Endothelial cell of umbilical vein (primary cell): ENCODE measurements around the gene KCNG2. TPM values are rescaled to one million over a fixed set of nuclear protein-coding genes. Genes with fewer than 3 reads are reported as not detected.

Source experiments
- BruUV-seq: library from RNA; stranded (reverse); fragments of 400-500 nt; replicated peaks from 2 replicates; lab custom pipeline; 2021; lab: Mats Ljungman, UMichigan
- CTCF ChIA-PET: fragments of 300-600, 350-600 bp; sonication (Branson Sonifier 250); formaldehyde crosslinking; loops from one replicate; lab custom pipeline; 2021; ENCODE audit warnings: antibody characterized with exemption, inconsistent platforms; lab: Charles Lee
- POLR2A ChIA-PET: fragments of 300-600, 350-600 bp; sonication (Branson Sonifier 250); formaldehyde crosslinking; loops from one replicate; lab custom pipeline; 2021; ENCODE audit warnings: antibody characterized with exemption, inconsistent platforms; lab: Charles Lee
- DNase-seq: peaks from one replicate; pipeline ENCODE4 v3.0.0-alpha.2; 2011; ENCODE audit warnings: low read depth, low spot score
- FAIRE-seq: peaks from 2 replicates; lab custom pipeline; 2011; peaks lifted over from hg19 to GRCh38; lab: Jason Lieb, UNC
- H2AFZ ChIP-seq: 2 replicates; pipeline ENCODE4 v1.6.0; 2012; ENCODE audit warnings: low read depth, low read length, control low read depth, inconsistent platforms
- H3K27ac ChIP-seq: 2 replicates; pipeline ENCODE4 v1.5.1; 2011; ENCODE audit warnings: low read depth, mild to moderate bottlenecking, control low read depth, low read length, moderate library complexity; ENCODE audit not compliant: insufficient read depth
- H3K27me3 ChIP-seq, 2 experiments: 2 replicates each; pipeline versions ENCODE4 v1.6.0 to v1.6.1; 2011; ENCODE audit warnings: low read length in 2 of 2, mixed read lengths in 1 of 2; ENCODE audit not compliant: control insufficient read depth in 2 of 2, insufficient read depth in 2 of 2
- H3K36me3 ChIP-seq, 2 experiments: 2 replicates in 1 of 2; 3 replicates in 1 of 2; pipeline ENCODE4 v1.5.1; 2011; ENCODE audit warnings: low read length in 2 of 2, mild to moderate bottlenecking in 1 of 2, moderate library complexity in 1 of 2; ENCODE audit not compliant: control insufficient read depth in 2 of 2, insufficient read depth in 2 of 2; ENCODE audit errors: extremely low read depth in 1 of 2
- H3K4me1 ChIP-seq: 3 replicates; pipeline ENCODE4 v1.5.1; 2011; ENCODE audit warnings: mild to moderate bottlenecking, low read length; ENCODE audit not compliant: control insufficient read depth, insufficient read depth; ENCODE audit errors: extremely low read depth
- H3K4me2 ChIP-seq: 2 replicates; pipeline ENCODE4 v1.6.1; 2011; ENCODE audit warnings: low read length, control low read depth, mixed read lengths; ENCODE audit not compliant: insufficient read depth
- H3K4me3 ChIP-seq, 3 experiments: fragments of 200-600 bp in 1 of 3; sonication (generic), shearing (Covaris generic) in 1 of 3; replicated peaks in 1 of 3; 2 replicates each; pipeline ENCODE4 v1.5.1; 2011 to 2016; ENCODE audit warnings: control low read depth in 3 of 3, low read length in 3 of 3, mild to moderate bottlenecking in 2 of 3, inconsistent platforms in 1 of 3, low read depth in 1 of 3, moderate library complexity in 1 of 3; ENCODE audit not compliant: insufficient read depth in 1 of 3
- H3K79me2 ChIP-seq: 2 replicates; pipeline ENCODE4 v1.6.0; 2012; ENCODE audit warnings: low read length, inconsistent platforms; ENCODE audit not compliant: control insufficient read depth, insufficient read depth
- H3K9ac ChIP-seq: replicated peaks from 2 replicates; pipeline ENCODE3; 2011; ENCODE audit warnings: low read length, control low read depth; ENCODE audit not compliant: insufficient read depth; ENCODE audit errors: extremely low read depth
- H3K9me1 ChIP-seq: replicated peaks from 3 replicates; pipeline ENCODE4 v1.6.0; 2011; ENCODE audit warnings: mild to moderate bottlenecking, low read length; ENCODE audit not compliant: control insufficient read depth, insufficient read depth; ENCODE audit errors: extremely low read depth
- H3K9me3 ChIP-seq: replicated peaks from 2 replicates; pipeline ENCODE4 v1.5.1; 2012; ENCODE audit warnings: low read length, inconsistent platforms; ENCODE audit not compliant: control insufficient read depth, insufficient read depth
- H4K20me1 ChIP-seq: replicated peaks from 2 replicates; pipeline ENCODE3; 2011; ENCODE audit warnings: mild to moderate bottlenecking, low read length; ENCODE audit not compliant: control insufficient read depth, insufficient read depth; ENCODE audit errors: extremely low read depth
- CTCF ChIP-seq, 2 donors: IDR thresholded peaks; 1 replicate in 1 of 2; 2 replicates in 1 of 2; pipeline ENCODE4 v1.5.1; 2011; ENCODE audit warnings: low read length in 2 of 2, mild to moderate bottlenecking in 2 of 2, moderate library complexity in 2 of 2, control low read depth in 1 of 2, inconsistent platforms in 1 of 2, low read depth in 1 of 2; ENCODE audit not compliant: insufficient read depth in 1 of 2; ENCODE audit errors: extremely low read depth in 1 of 2
- EZH2 ChIP-seq: IDR thresholded peaks from 2 replicates; pipeline ENCODE4 v1.6.1; 2012; ENCODE audit warnings: borderline replicate concordance, low read depth, mild to moderate bottlenecking, moderate library complexity, low read length, inconsistent platforms; ENCODE audit not compliant: severe bottlenecking
- FOS ChIP-seq: IDR thresholded peaks from 2 replicates; pipeline ENCODE4 v1.6.1; 2011; ENCODE audit warnings: mild to moderate bottlenecking, low read length, moderate library complexity, borderline replicate concordance; ENCODE audit not compliant: insufficient read depth
- GATA2 ChIP-seq: IDR thresholded peaks from 2 replicates; pipeline ENCODE4 v1.7.0; 2011; ENCODE audit warnings: low read depth, mild to moderate bottlenecking, moderate library complexity, mixed read lengths, low read length; ENCODE audit not compliant: insufficient read length, insufficient read depth
- JUN ChIP-seq: IDR thresholded peaks from 2 replicates; pipeline ENCODE4 v1.6.1; 2011; ENCODE audit warnings: borderline replicate concordance, low read depth; ENCODE audit not compliant: insufficient read length, insufficient read depth
- MAX ChIP-seq: IDR thresholded peaks from 2 replicates; pipeline ENCODE4 v1.6.1; 2011; ENCODE audit not compliant: insufficient read depth, insufficient read length
- MYC ChIP-seq: IDR thresholded peaks from one replicate; pipeline ENCODE4 v1.6.1; 2011; ENCODE audit warnings: mild to moderate bottlenecking, low read depth, low read length
- POLR2A ChIP-seq: IDR thresholded peaks from 2 replicates; pipeline ENCODE4 v1.6.1; 2012; ENCODE audit warnings: low read depth, mild to moderate bottlenecking, control low read depth, low read length
- POLR2AphosphoS5 ChIP-seq: IDR thresholded peaks from 2 replicates; pipeline ENCODE4 v1.6.1; 2012; ENCODE audit warnings: low read depth, mild to moderate bottlenecking, control low read depth, low read length, moderate library complexity; ENCODE audit not compliant: insufficient read depth
- dilution Hi-C: fragments of 300-500 bp; cut with MboI; formaldehyde crosslinking; loops from one replicate; pipeline ENCODE4 v1.15.0; 2019; ENCODE audit warnings: low sequenced_read_pairs; ENCODE audit not compliant: extremely low pct_ligation_motif_present
- intact Hi-C: fragments of 100-400 bp; cut with micrococcal nuclease; formaldehyde crosslinking; loops from one replicate; pipeline ENCODE4 v1.10.0; 2022
- polyA plus RNA-seq, 4 experiments: library from polyadenylated mRNA; depleted of rRNA in 3 of 4; stranded (reverse) in 3 of 4; unstranded in 1 of 4; fragments of >200 nt; gene quantifications; 2 replicates each; pipeline versions ENCODE4 v1.2.1 to v1.2.3, GENCODE V29; 2011 to 2012; ENCODE audit warnings: missing spikeins in 1 of 4
- total RNA-seq: library from RNA; stranded (reverse); gene quantifications from 2 replicates; pipeline ENCODE4 v1.2.3, GENCODE V29; 2021

The KCNG2 gene
- total and polyA plus RNA-seq, 2 donors (not counting 3 experiments of a cell fraction or from before 2014, with no cell fraction given) = not detected

GRCh38 chr18:79868168-79868784 is 70.5 kb downstream of the KCNG2 start:
- BruUV-seq = no TSS peak
- Histone ChIP-seq H3K9ac (no peak overlapping the region), H3K36me3 (no peaks in the 10 kb centered on the region), H3K4me1 (no peaks in the 10 kb centered on the region), H3K9me1 (no peaks in the 10 kb centered on the region), H3K79me2 (no peaks in the 10 kb centered on the region), H4K20me1 (no peaks in the 10 kb centered on the region), H2AFZ (no peak overlapping the region), H3K27ac (no peak overlapping the region), H3K4me2 (no peak overlapping the region), H3K9me3 (no peaks in the 10 kb centered on the region), H3K27me3 (no peaks in the 10 kb centered on the region), H3K4me3 (no peak overlapping the region)
- no peak for FAIRE-seq
- dilution Hi-C loops (no loop called here), intact Hi-C loops (no loop called here)
- ChIA-PET POLR2A (no interaction called here), CTCF (no interaction called here)
- TF ChIP-seq JUN (no peak), MYC (no peak), MAX (no peak), EZH2 (no peak)
- no peak for DNase-seq

- dilution Hi-C loops = no loop called here
- no TSS peak for BruUV-seq
- POLR2A ChIA-PET = no interaction called here
Measured at GRCh38 chr18:79868811-79869541, 71.2 kb downstream of the KCNG2 start.

More at GRCh38 chr18:79868811-79869541, 71.2 kb downstream of the KCNG2 start:
- Histone ChIP-seq H3K36me3 (no peaks in the 10 kb centered on the region), H3K4me2 (no peak overlapping the region), H3K9me3 (no peaks in the 10 kb centered on the region), H3K27ac (no peak overlapping the region), H3K9me1 (no peaks in the 10 kb centered on the region), H3K79me2 (no peaks in the 10 kb centered on the region), H2AFZ (no peak overlapping the region), H4K20me1 (no peaks in the 10 kb centered on the region), H3K4me1 (no peaks in the 10 kb centered on the region), H3K27me3 (no peaks in the 10 kb centered on the region), H3K4me3 (no peak overlapping the region), H3K9ac (no peak overlapping the region)
- no peak for FAIRE-seq
- no peak for DNase-seq
- no peak for TF ChIP-seq CTCF (IDR thresholded peaks at IDR 0.05; ENCODE audit: extremely low read depth in 1 of 2, insufficient read depth in 1 of 2, low read depth in 1 of 2, low read length in 2 of 2)
- no peak for TF ChIP-seq MAX
- no peak for TF ChIP-seq POLR2A
- TF ChIP-seq FOS = no peak
- no peak for TF ChIP-seq GATA2
- TF ChIP-seq JUN = no peak
- TF ChIP-seq POLR2AphosphoS5 = no peak
- TF ChIP-seq MYC = no peak
- no peak for TF ChIP-seq EZH2
- CTCF ChIA-PET = no interaction called here
- intact Hi-C loops = no loop called here
